GM12878 (cell line): Measurements from ENCODE around the gene PRDM16. TPM values are rescaled to one million over a fixed set of nuclear protein-coding genes. Genes with fewer than 3 reads are reported as not detected.

Experiments
- ATAC-seq: fragments of 200-7000 bp; cut with Tn5 transposase; 3 replicates; pipeline ENCODE4 v1.9.1; 2020; ENCODE audit warnings: mild to moderate bottlenecking, moderate library complexity
- BruUV-seq: library from RNA; stranded (reverse); fragments of 400-500 nt; replicated peaks from 2 replicates; lab custom pipeline; 2021; lab: Mats Ljungman, UMichigan
- CTCF ChIA-PET: fragments of 300-600 bp; sonication (Branson Sonifier 250); formaldehyde crosslinking; extraction: SDS; loops from one replicate; lab custom pipeline; 2021; ENCODE audit warnings: inconsistent platforms; lab: Yijun Ruan, JAX
- POLR2A ChIA-PET: fragments of 350-600 bp; formaldehyde crosslinking; extraction: SDS; loops from one replicate; lab custom pipeline; 2021; ENCODE audit warnings: inconsistent platforms; lab: Charles Lee
- RAD21 ChIA-PET: fragments of 300-600 bp; sonication (Branson Sonifier 250); formaldehyde crosslinking; loops from one replicate; lab custom pipeline; 2023; ENCODE audit warnings: antibody characterized with exemption; ENCODE audit not compliant: unreplicated experiment; lab: Charles Lee
- SMC1A ChIA-PET: fragments of 300-600 bp; sonication (Branson Sonifier 250); formaldehyde crosslinking; loops from one replicate; lab custom pipeline; 2023; ENCODE audit not compliant: unreplicated experiment, uncharacterized antibody; lab: Charles Lee
- DNase-seq: peaks from one replicate; pipeline ENCODE4 v3.0.0-alpha.2; 2011; ENCODE audit warnings: low read depth, low spot score
- FAIRE-seq: peaks from 3 replicates; lab custom pipeline; 2011; peaks lifted over from hg19 to GRCh38; lab: Jason Lieb, UNC
- H2AFZ ChIP-seq: 2 replicates; pipeline ENCODE4 v1.6.0; 2011; ENCODE audit warnings: low read depth, low read length, control low read depth; ENCODE audit not compliant: control insufficient read depth
- H3K27ac ChIP-seq: 2 replicates; pipeline ENCODE4 v1.5.1; 2011; ENCODE audit warnings: control low read depth; ENCODE audit not compliant: control insufficient read depth, insufficient read depth
- H3K27me3 ChIP-seq, 2 experiments: replicated peaks in 1 of 2; 2 replicates each; pipeline versions ENCODE4 v1.6.0 to v1.6.1; 2011; ENCODE audit warnings: low read length in 1 of 2; ENCODE audit not compliant: control insufficient read depth in 2 of 2, insufficient read depth in 2 of 2
- H3K36me3 ChIP-seq, 2 experiments: 2 replicates each; pipeline ENCODE4 v1.5.1; 2011; ENCODE audit warnings: low read length in 1 of 2; ENCODE audit not compliant: control insufficient read depth in 2 of 2, insufficient read depth in 2 of 2
- H3K4me1 ChIP-seq: 2 replicates; pipeline ENCODE4 v1.6.1; 2011; ENCODE audit warnings: mild to moderate bottlenecking, low read length, moderate library complexity, mixed read lengths; ENCODE audit not compliant: control insufficient read depth, insufficient read depth
- H3K4me2 ChIP-seq: 2 replicates; pipeline ENCODE4 v1.6.0; 2011; ENCODE audit warnings: control low read depth; ENCODE audit not compliant: control insufficient read depth, insufficient read depth
- H3K4me3 ChIP-seq: fragments of 200-600 bp; sonication (generic); 2 replicates; pipeline ENCODE4 v1.5.1; 2016
- H3K79me2 ChIP-seq: 2 replicates; pipeline ENCODE4 v1.6.0; 2011; ENCODE audit warnings: low read length; ENCODE audit not compliant: control insufficient read depth, insufficient read depth
- H3K9ac ChIP-seq: 2 replicates; pipeline ENCODE4 v1.8.0; 2011; ENCODE audit warnings: low read length, control low read depth, mixed read lengths; ENCODE audit not compliant: control insufficient read depth, insufficient read depth
- H3K9me3 ChIP-seq: replicated peaks from 3 replicates; pipeline ENCODE4 v1.5.1; 2011; ENCODE audit warnings: mild to moderate bottlenecking, low read length; ENCODE audit not compliant: control insufficient read depth, insufficient read depth
- H4K20me1 ChIP-seq: 2 replicates; pipeline ENCODE4 v1.6.0; 2011; ENCODE audit not compliant: control insufficient read depth, insufficient read depth
- CEBPZ ChIP-seq: fragments of 150-350 bp; IDR thresholded peaks from 2 replicates; pipeline ENCODE4 v1.6.1; 2016; ENCODE audit warnings: low read depth, low read length
- CUX1 ChIP-seq: IDR thresholded peaks from 2 replicates; pipeline ENCODE4 v1.6.1; 2012; ENCODE audit warnings: improper control_type of control experiment, low read depth, low read length; ENCODE audit not compliant: insufficient replicate concordance
- EGR1 ChIP-seq, 2 experiments: IDR thresholded peaks; 1 replicate in 1 of 2; 2 replicates in 1 of 2; pipeline ENCODE4 v1.6.1; 2011 to 2012; ENCODE audit warnings: low read depth in 2 of 2, low read length in 2 of 2, borderline replicate concordance in 1 of 2, mild to moderate bottlenecking in 1 of 2, moderate library complexity in 1 of 2
- GABPA ChIP-seq: IDR thresholded peaks from 2 replicates; pipeline ENCODE4 v1.6.1; 2014; ENCODE audit warnings: antibody characterized with exemption, low read depth, mild to moderate bottlenecking, inconsistent platforms
- NBN ChIP-seq: fragments of 450-650 bp; IDR thresholded peaks from 2 replicates; pipeline ENCODE4 v1.6.1; 2016
- USF1 ChIP-seq: IDR thresholded peaks from 2 replicates; pipeline ENCODE4 v1.6.1; 2011; ENCODE audit warnings: borderline replicate concordance, low read depth, mild to moderate bottlenecking, moderate library complexity, mixed read lengths, low read length; ENCODE audit not compliant: insufficient read depth; ENCODE audit errors: extremely low read length
- WGBS: methylation state at CpG from one replicate; pipeline ENCODE4 v1.1.6; 2016; ENCODE audit warnings: low lambda C conversion rate; ENCODE audit not compliant: insufficient replicate concordance, insufficient coverage; ENCODE audit errors: missing lambda C conversion rate; 5-methylcytosine and 5-hydroxymethylcytosine counted together
- in situ Hi-C: fragments of 300-500 bp; cut with MboI; formaldehyde crosslinking; loops from 9 replicates; pipeline ENCODE4 v1.14.3; 2018; ENCODE audit warnings: mixed read lengths
- intact Hi-C: fragments of 100-400 bp; cut with micrococcal nuclease; formaldehyde crosslinking; loops from one replicate; pipeline ENCODE4 v1.14.2; 2022; ENCODE audit not compliant: unreplicated experiment
- polyA plus RNA-seq, 11 experiments: library from polyadenylated mRNA; depleted of rRNA in 4 of 11; unstranded in 6 of 11; stranded (reverse) in 5 of 11; fragments of >200 nt; fragmentation: Nextera tagmentation in 4 of 11; fragmentation: Illumina TruSeq in 1 of 11; extraction: Ambion mirVana in 4 of 11; extraction: Trizol in 1 of 11; gene quantifications; 1 replicate in 1 of 11; 2 replicates in 10 of 11; pipeline versions ENCODE4 v1.2.1 to v1.2.3, GENCODE V29; 2011 to 2016; ENCODE audit warnings: inconsistent platforms in 2 of 11, missing spikeins in 2 of 11, low read depth in 1 of 11
- total RNA-seq, 4 experiments: library from RNA; depleted of rRNA in 3 of 4; stranded (reverse); fragments of >200 nt in 3 of 4; fragmentation: Illumina TruSeq in 1 of 4; extraction: Trizol in 1 of 4; gene quantifications; 2 replicates each; pipeline versions ENCODE4 v1.2.1 to v1.2.3, GENCODE V29; 2013 to 2021

Gene PRDM16
- total and polyA plus RNA-seq, 10 of the 15 experiments (the other 5 are each of a cell fraction or from before 2014, with no cell fraction given), result 0.03 TPM; not detected in 9

- RAD21 ChIA-PET, result no interaction called here
- FAIRE-seq (no peak), DNase-seq (no peak), ATAC-seq (no peak)
- H3K36me3 ChIP-seq, result no peaks in the 10 kb centered on the region
- H2AFZ ChIP-seq, result no peak overlapping the region
- H3K4me1 ChIP-seq, result no peaks in the 10 kb centered on the region
- H3K79me2 ChIP-seq, result no peaks in the 10 kb centered on the region
- POLR2A ChIA-PET, result no interaction called here
- in situ Hi-C loops (no loop called here), intact Hi-C loops (no loop called here)
- no peak overlapping the region for H3K9ac ChIP-seq
- no peak overlapping the region for H3K4me3 ChIP-seq
- no peak overlapping the region for H3K27ac ChIP-seq
- no peaks in the 10 kb centered on the region for H3K27me3 ChIP-seq
- H4K20me1 ChIP-seq, result no peaks in the 10 kb centered on the region
- H3K4me2 ChIP-seq, result no peak overlapping the region
- SMC1A ChIA-PET, result no interaction called here
- BruUV-seq, result no TSS peak
- no peaks in the 10 kb centered on the region for H3K9me3 ChIP-seq
- no peak for TF ChIP-seq USF1
- TF ChIP-seq CUX1, result no peak
- TF ChIP-seq CEBPZ, result no peak
- no peak for TF ChIP-seq NBN
- TF ChIP-seq GABPA, result no peak
- TF ChIP-seq EGR1 (IDR thresholded peaks at IDR 0.05; ENCODE audit: borderline replicate concordance in 1 of 2, low read depth in 2 of 2, low read length in 2 of 2), result no peak
- TF ChIP-seq, all 136 proteins: peak for 0
- CTCF ChIA-PET, result no interaction called here
- 43% methylated on average over 18 of the region's 18 CpGs for WGBS
Measured at GRCh38 chr1:3022511-3022973, 46.5 kb upstream of the PRDM16 start.
